Measurements from ENCODE around the gene SS18L1.

Gene SS18L1, protein sequence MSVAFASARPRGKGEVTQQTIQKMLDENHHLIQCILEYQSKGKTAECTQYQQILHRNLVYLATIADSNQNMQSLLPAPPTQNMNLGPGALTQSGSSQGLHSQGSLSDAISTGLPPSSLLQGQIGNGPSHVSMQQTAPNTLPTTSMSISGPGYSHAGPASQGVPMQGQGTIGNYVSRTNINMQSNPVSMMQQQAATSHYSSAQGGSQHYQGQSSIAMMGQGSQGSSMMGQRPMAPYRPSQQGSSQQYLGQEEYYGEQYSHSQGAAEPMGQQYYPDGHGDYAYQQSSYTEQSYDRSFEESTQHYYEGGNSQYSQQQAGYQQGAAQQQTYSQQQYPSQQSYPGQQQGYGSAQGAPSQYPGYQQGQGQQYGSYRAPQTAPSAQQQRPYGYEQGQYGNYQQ

DNA sequence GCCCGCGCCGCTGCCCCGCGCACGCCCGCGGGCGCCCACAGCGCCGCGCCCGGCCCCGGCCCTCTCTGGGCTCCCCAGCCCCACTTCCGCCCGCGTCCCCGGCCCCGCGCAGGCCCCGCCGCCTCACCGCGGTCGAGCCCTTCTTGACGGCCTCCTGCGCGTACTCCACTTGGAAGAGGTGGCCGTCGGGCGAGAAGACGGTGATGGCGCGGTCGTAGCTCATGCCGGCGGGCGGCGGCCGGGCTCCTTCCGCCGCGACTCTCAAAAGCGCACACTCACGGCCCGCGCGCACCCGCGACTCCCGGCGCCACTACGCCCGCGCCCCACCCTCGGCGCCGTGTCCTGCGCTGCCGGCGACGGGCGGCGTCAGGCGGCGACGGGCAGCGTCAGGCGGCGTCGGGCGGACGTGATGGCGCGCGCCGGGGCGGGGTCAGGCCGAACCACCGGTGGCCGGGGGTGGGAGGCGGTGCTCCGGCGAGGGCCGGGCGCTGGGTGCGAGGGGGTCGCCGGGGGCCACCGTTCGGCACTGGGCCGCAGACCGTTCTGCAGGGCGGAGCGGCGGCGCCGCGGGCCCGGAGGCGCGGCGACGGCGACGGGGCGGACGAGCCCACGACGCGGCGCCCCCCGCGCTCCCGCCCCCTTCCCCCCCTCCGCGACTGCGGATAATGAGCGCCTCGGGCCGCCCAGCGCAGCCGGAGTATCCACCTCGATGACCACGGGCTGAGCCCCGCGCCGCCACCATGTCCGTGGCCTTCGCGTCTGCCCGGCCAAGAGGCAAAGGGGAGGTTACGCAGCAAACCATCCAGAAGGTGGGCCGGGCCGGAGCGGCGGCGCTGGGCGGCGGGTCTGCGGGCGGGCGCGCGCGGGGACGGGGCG lies at the start of gene SS18L1, which contains the start of gene PSMA7:
TSS of gene SS18L1 (plus strand) at position 689 of the 876 bp plus-strand sequence. CDS start at position 741, 52 bp downstream.
TSS of gene PSMA7 (minus strand) at position 314 of the 876 bp plus-strand sequence. CDS start at position 223, 91 bp downstream.
- Histone ChIP-seq H3K36me3 (ENCODE audit: control insufficient read depth, insufficient read depth, low read length) (peaks cover 16% of the 10 kb centered on the region), H3K27me3 (replicated peaks; ENCODE audit: control insufficient read depth, insufficient read depth, low read length) (no peaks in the 10 kb centered on the region), H3K4me3 (replicated peaks; ENCODE audit: low read depth, low read length) (peak within 1 kb of the TSS; percentile 85)
- peak; percentile 93 for DNase-seq (ENCODE audit: extremely low read depth, insufficient read length)
- no peak for TF ChIP-seq CTCF (IDR thresholded peaks at IDR 0.05; ENCODE audit: insufficient read depth, low read length, poor library complexity, severe bottlenecking)

GRCh38 chr20:62096421-62097380 lies 46.9 kb upstream of the SS18L1 start:
- no peaks in the 10 kb centered on the region for H3K36me3 ChIP-seq (ENCODE audit: control insufficient read depth, insufficient read depth, low read length)
- no peak for TF ChIP-seq CTCF (IDR thresholded peaks at IDR 0.05; ENCODE audit: insufficient read depth, low read length, poor library complexity, severe bottlenecking)
- H3K4me3 ChIP-seq (replicated peaks; ENCODE audit: low read depth, low read length): no peak overlapping the region
- no peak for DNase-seq (ENCODE audit: extremely low read depth, insufficient read length)
- no peaks in the 10 kb centered on the region for H3K27me3 ChIP-seq (replicated peaks; ENCODE audit: control insufficient read depth, insufficient read depth, low read length)

DNA sequence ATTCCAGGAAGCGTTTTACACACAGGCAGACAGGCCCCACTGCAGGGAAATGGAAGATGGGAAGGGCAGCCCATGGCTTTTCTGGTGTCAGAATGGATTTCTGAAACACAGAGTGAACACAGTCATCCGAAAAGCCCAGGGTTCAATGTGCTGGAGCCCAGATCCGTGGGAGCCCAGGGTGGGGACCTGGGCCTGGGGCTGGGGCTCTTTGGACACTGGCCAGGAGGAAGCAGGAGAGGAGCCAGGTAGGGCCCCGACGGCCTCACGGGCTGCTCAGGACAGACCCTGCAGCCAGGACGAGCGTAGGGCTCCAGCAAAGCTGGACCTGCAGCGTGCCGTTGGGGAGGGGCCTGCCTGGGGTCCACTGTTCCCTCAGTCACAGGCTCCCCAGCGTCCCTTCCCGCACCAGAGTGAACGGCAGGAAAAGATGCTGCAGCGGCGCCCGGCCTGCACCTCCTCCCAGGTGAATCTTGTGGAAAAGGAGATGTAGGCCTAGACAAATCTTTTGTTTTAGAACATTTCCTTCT lies 45.6 kb upstream of the SS18L1 start:
- no peak for TF ChIP-seq CTCF (IDR thresholded peaks at IDR 0.05; ENCODE audit: insufficient read depth, low read length, poor library complexity, severe bottlenecking)
- no peaks in the 10 kb centered on the region for H3K27me3 ChIP-seq (replicated peaks; ENCODE audit: control insufficient read depth, insufficient read depth, low read length)

GRCh38 chr20:62101078-62101477 lies 42.5 kb upstream of the SS18L1 start:
- TF ChIP-seq CTCF (IDR thresholded peaks at IDR 0.05; ENCODE audit: insufficient read depth, low read length, poor library complexity, severe bottlenecking): no peak
- no peak for DNase-seq (ENCODE audit: extremely low read depth, insufficient read length)
- Histone ChIP-seq H3K36me3 (ENCODE audit: control insufficient read depth, insufficient read depth, low read length) (no peaks in the 10 kb centered on the region), H3K4me3 (replicated peaks; ENCODE audit: low read depth, low read length) (no peak overlapping the region), H3K27me3 (replicated peaks; ENCODE audit: control insufficient read depth, insufficient read depth, low read length) (no peaks in the 10 kb centered on the region)

More for the DNA sequence above, 45.6 kb upstream of the SS18L1 start:
- DNase-seq (ENCODE audit: extremely low read depth, insufficient read length): no peak
- H3K36me3 ChIP-seq (ENCODE audit: control insufficient read depth, insufficient read depth, low read length): no peaks in the 10 kb centered on the region
- no peak overlapping the region for H3K4me3 ChIP-seq (replicated peaks; ENCODE audit: low read depth, low read length)
